HG02852 (cell line): ENCODE measurements around the gene SINHCAF.
A peak's percentile ranks its signal among the peaks of the same experiment; 100 is the strongest.
"Not testable (repeated sequence)": the region's sequence is repeated elsewhere in the genome, so short reads cannot be mapped to it uniquely, and the experiment has no call there.

ENCODE experiments used
- ATAC-seq: cut with Tn5 transposase; IDR thresholded peaks from one replicate; pipeline ENCODE4 v1.9.1; 2021; ENCODE audit warnings: mild to moderate bottlenecking, moderate library complexity; ENCODE audit not compliant: unreplicated experiment

Gene SINHCAF

GRCh38 chr12:31325877-31326631, at the start of gene SINHCAF:
Gene SINHCAF, minus strand, starts transcription at chr12:31326150. Its CDS starts 27,946 bp downstream, at chr12:31298204.
- peak; percentile 49 for ATAC-seq

- not testable (repeated sequence) for ATAC-seq
Measured at GRCh38 chr12:31375422-31375821, 49.5 kb upstream of the SINHCAF start.

GRCh38 chr12:31371256-31371620, 45.3 kb upstream of the SINHCAF start:
- ATAC-seq = no peak

GRCh38 chr12:31370531-31371255, 44.7 kb upstream of the SINHCAF start:
- ATAC-seq = no peak

GRCh38 chr12:31369712-31370521, 44.0 kb upstream of the SINHCAF start:
- ATAC-seq = no peak

GRCh38 chr12:31368666-31369361, 42.9 kb upstream of the SINHCAF start:
- ATAC-seq = no peak

- ATAC-seq = no peak
Measured at GRCh38 chr12:31366104-31366621, 40.2 kb upstream of the SINHCAF start.

- ATAC-seq = no peak
Measured at GRCh38 chr12:31363831-31364230, 37.9 kb upstream of the SINHCAF start.

GRCh38 chr12:31363416-31363809, 37.5 kb upstream of the SINHCAF start:
- ATAC-seq = no peak

GRCh38 chr12:31362759-31363415, 36.9 kb upstream of the SINHCAF start:
- peak; percentile 65 for ATAC-seq

GRCh38 chr12:31362115-31362758, 36.3 kb upstream of the SINHCAF start:
- ATAC-seq = peak; percentile 43

- ATAC-seq = no peak
Measured at GRCh38 chr12:31361730-31362114, 35.8 kb upstream of the SINHCAF start.

- no peak for ATAC-seq
Measured at GRCh38 chr12:31355747-31356107, 29.8 kb upstream of the SINHCAF start.

GRCh38 chr12:31353750-31354708, 28.1 kb upstream of the SINHCAF start:
- no peak for ATAC-seq

GRCh38 chr12:31346267-31346666, 20.3 kb upstream of the SINHCAF start:
- no peak for ATAC-seq

- ATAC-seq = no peak
Measured at GRCh38 chr12:31343139-31343538, 17.2 kb upstream of the SINHCAF start.

GRCh38 chr12:31342286-31342685, 16.3 kb upstream of the SINHCAF start:
- no peak for ATAC-seq

- ATAC-seq = no peak
Measured at GRCh38 chr12:31339831-31340622, 14.1 kb upstream of the SINHCAF start.
